Measurements from ENCODE around the gene RFX8.

Gene RFX8

GRCh38 chr2:101486258-101486701, 11.4 kb upstream of the RFX8 start:
- H4K20me1 ChIP-seq (ENCODE audit: insufficient read depth, low read length), result no peaks in the 10 kb centered on the region
- H3K4me3 ChIP-seq (ENCODE audit: low read depth in 1 of 2, low read length in 2 of 2), result no peak overlapping the region
- H3K4me2 ChIP-seq (ENCODE audit: insufficient read depth, low read length), result no peak overlapping the region
- no peaks in the 10 kb centered on the region for H3K27me3 ChIP-seq (ENCODE audit: insufficient read depth, low read length, poor library complexity)
- ATAC-seq (ENCODE audit: insufficient read depth, low read depth) (0 out of 3 replicates have a peak, but pooled peaks have one; percentile 39), DNase-seq (no peak)
- no peak for TF ChIP-seq CTCF (IDR thresholded peaks at IDR 0.05; ENCODE audit: borderline replicate concordance, extremely low read depth, low read length, poor library complexity, severe bottlenecking)
- TF ChIP-seq EZH2 (IDR thresholded peaks at IDR 0.05; ENCODE audit: borderline replicate concordance, low read depth, low read length, severe bottlenecking), result no peak
- H3K9ac ChIP-seq (ENCODE audit: low read depth, low read length), result no peak overlapping the region
- peak overlapping the region; percentile 58 for H3K27ac ChIP-seq (ENCODE audit: low read length)
- no peaks in the 10 kb centered on the region for H3K79me2 ChIP-seq (ENCODE audit: insufficient read depth, low read length)
- peak overlapping the region; percentile 40 for H2AFZ ChIP-seq (ENCODE audit: low read depth, low read length)
- no peaks in the 10 kb centered on the region for H3K9me3 ChIP-seq (ENCODE audit: insufficient read depth, low read length, severe bottlenecking)
- peaks cover 11% of the 10 kb centered on the region for H3K4me1 ChIP-seq (ENCODE audit: insufficient read depth, low read length)
- no peaks in the 10 kb centered on the region for H3K36me3 ChIP-seq (ENCODE audit: insufficient read depth, low read length)

GRCh38 chr2:101485856-101486255, 10.9 kb upstream of the RFX8 start:
- Histone ChIP-seq H3K9me3 (ENCODE audit: insufficient read depth, low read length, severe bottlenecking) (no peaks in the 10 kb centered on the region), H3K27ac (ENCODE audit: low read length) (peak overlapping the region; percentile 58), H4K20me1 (ENCODE audit: insufficient read depth, low read length) (no peaks in the 10 kb centered on the region), H3K4me2 (ENCODE audit: insufficient read depth, low read length) (no peak overlapping the region), H3K4me3 (ENCODE audit: low read depth in 1 of 2, low read length in 2 of 2) (no peak overlapping the region), H3K27me3 (ENCODE audit: insufficient read depth, low read length, poor library complexity) (no peaks in the 10 kb centered on the region), H3K79me2 (ENCODE audit: insufficient read depth, low read length) (no peaks in the 10 kb centered on the region), H3K4me1 (ENCODE audit: insufficient read depth, low read length) (peaks cover 13% of the 10 kb centered on the region), H2AFZ (ENCODE audit: low read depth, low read length) (peak overlapping the region; percentile 40; the same call in 1 of the 2 replicates), H3K36me3 (ENCODE audit: insufficient read depth, low read length) (no peaks in the 10 kb centered on the region), H3K9ac (ENCODE audit: low read depth, low read length) (no peak overlapping the region)
- no peak for TF ChIP-seq CTCF (IDR thresholded peaks at IDR 0.05; ENCODE audit: borderline replicate concordance, extremely low read depth, low read length, poor library complexity, severe bottlenecking)
- TF ChIP-seq EZH2 (IDR thresholded peaks at IDR 0.05; ENCODE audit: borderline replicate concordance, low read depth, low read length, severe bottlenecking), result no peak
- no peak for DNase-seq
- ATAC-seq (ENCODE audit: insufficient read depth, low read depth), result no peak

GRCh38 chr2:101480764-101481163, 5.9 kb upstream of the RFX8 start:
- Histone ChIP-seq H2AFZ (ENCODE audit: low read depth, low read length) (no peak overlapping the region), H3K27me3 (ENCODE audit: insufficient read depth, low read length, poor library complexity) (no peaks in the 10 kb centered on the region), H3K4me1 (ENCODE audit: insufficient read depth, low read length) (peaks cover 16% of the 10 kb centered on the region), H4K20me1 (ENCODE audit: insufficient read depth, low read length) (no peaks in the 10 kb centered on the region), H3K27ac (ENCODE audit: low read length) (no peak overlapping the region; the same call in 1 of the 2 replicates), H3K79me2 (ENCODE audit: insufficient read depth, low read length) (no peaks in the 10 kb centered on the region), H3K4me2 (ENCODE audit: insufficient read depth, low read length) (no peak overlapping the region), H3K36me3 (ENCODE audit: insufficient read depth, low read length) (no peaks in the 10 kb centered on the region), H3K9ac (ENCODE audit: low read depth, low read length) (no peak overlapping the region), H3K4me3 (ENCODE audit: low read depth in 1 of 2, low read length in 2 of 2) (no peak overlapping the region), H3K9me3 (ENCODE audit: insufficient read depth, low read length, severe bottlenecking) (no peaks in the 10 kb centered on the region)
- peak; percentile 24 for DNase-seq
- peak; percentile 49; the same call in 2 of the 3 replicates for ATAC-seq (ENCODE audit: insufficient read depth, low read depth)
- TF ChIP-seq EZH2 (IDR thresholded peaks at IDR 0.05; ENCODE audit: borderline replicate concordance, low read depth, low read length, severe bottlenecking) (no peak), CTCF (IDR thresholded peaks at IDR 0.05; ENCODE audit: borderline replicate concordance, extremely low read depth, low read length, poor library complexity, severe bottlenecking) (no peak)

Data from DND-41 (cell line).